Stimulated activated CD8-positive, alpha-beta memory T cell treated with anti-CD3 and anti-CD28 coated beads, Interleukin-7, amount 100 ng/mL, for 48 hours (primary cell): ENCODE measurements around the gene OR11H12.
"Not testable (repeated sequence)": the region's sequence is repeated elsewhere in the genome, so short reads cannot be mapped to it uniquely, and the experiment has no call there.

Experiments
- DNase-seq, 2 donors: peaks; one replicate each; pipeline ENCODE4 v3.0.0-alpha.2; 2020; ENCODE audit warnings: low read depth in 1 of 2; ENCODE audit errors: extremely low read depth in 1 of 2

The OR11H12 gene

GRCh38 chr14:18600817-18601216 lies at the start of gene OR11H12:
OR11H12 (plus strand) TSS chr14:18601117; CDS start chr14:18601117, 0 bp downstream.
- DNase-seq = not testable (repeated sequence)

GRCh38 chr14:18582908-18583307 lies 18.0 kb upstream of the OR11H12 start:
- DNase-seq = not testable (repeated sequence)

GRCh38 chr14:18626610-18627213 lies 25.8 kb downstream of the OR11H12 start:
- not testable (repeated sequence) for DNase-seq

GRCh38 chr14:18636066-18636465 lies 35.1 kb downstream of the OR11H12 start:
- DNase-seq = not testable (repeated sequence)

GRCh38 chr14:18638032-18638431 lies 37.1 kb downstream of the OR11H12 start:
- not testable (repeated sequence) for DNase-seq

- DNase-seq = not testable (repeated sequence)
These were observed 37.9 kb downstream of the OR11H12 start for GRCh38 chr14:18638785-18639184.

GRCh38 chr14:18646075-18646730 lies 45.3 kb downstream of the OR11H12 start:
- DNase-seq = not testable (repeated sequence)
